Transverse colon (tissue), 4 donors: ENCODE results near the gene CRACDL. TPM values are rescaled to one million over a fixed set of nuclear protein-coding genes. Genes with fewer than 3 reads are reported as not detected.
A peak's percentile ranks its signal among the peaks of the same experiment; 100 is the strongest.

Source experiments
- DNase-seq: peaks from one replicate; pipeline ENCODE4 v3.0.0-alpha.2; 2019
- H3K27ac ChIP-seq, 4 donors: fragments of 200-600 bp; sonication (generic); 2 replicates each; pipeline ENCODE4 v1.5.1; 2016 to 2018; ENCODE audit warnings: inconsistent platforms in 4 of 4
- H3K27me3 ChIP-seq: fragments of 200-600 bp; sonication (generic); 2 replicates; pipeline ENCODE4 v1.5.1; 2017; ENCODE audit warnings: inconsistent platforms
- H3K36me3 ChIP-seq, 4 donors: fragments of 200-600 bp; sonication (generic); 2 replicates each; pipeline ENCODE4 v1.5.1; 2017 to 2019; ENCODE audit warnings: inconsistent platforms in 4 of 4
- H3K4me1 ChIP-seq, 4 donors: fragments of 200-600 bp; sonication (generic); 2 replicates each; pipeline ENCODE4 v1.5.1; 2017 to 2020; ENCODE audit warnings: inconsistent platforms in 4 of 4
- H3K4me3 ChIP-seq, 4 donors: fragments of 200-600 bp; sonication (generic); 1 replicate in 1 of 4; 2 replicates in 3 of 4; pipeline versions ENCODE4 v1.5.1 to v1.6.1; 2017 to 2019; ENCODE audit warnings: inconsistent platforms in 4 of 4
- H3K9me3 ChIP-seq, 2 donors: fragments of 200-600 bp; sonication (generic); 2 replicates each; pipeline ENCODE4 v1.5.1; 2017 to 2019; ENCODE audit warnings: inconsistent platforms in 2 of 2
- EP300 ChIP-seq: sonication (generic); formaldehyde crosslinking; IDR thresholded peaks from one replicate; pipeline ENCODE4 v1.6.1; 2017; ENCODE audit warnings: antibody characterized with exemption, low read depth
- POLR2A ChIP-seq: fragments of 450-650 bp; IDR thresholded peaks from one replicate; pipeline ENCODE4 v1.6.1; 2016; ENCODE audit warnings: antibody characterized with exemption, mild to moderate bottlenecking, moderate library complexity
- POLR2AphosphoS5 ChIP-seq, 3 donors: sonication (generic); formaldehyde crosslinking; IDR thresholded peaks; one replicate each; pipeline ENCODE4 v1.6.1; 2016; ENCODE audit warnings: antibody characterized with exemption in 3 of 3
- WGBS, 2 donors: methylation state at CpG; one replicate each; pipeline ENCODE4 v1.1.5; 2018; ENCODE audit warnings: low coverage in 1 of 2; 5-methylcytosine and 5-hydroxymethylcytosine counted together
- in situ Hi-C, 4 donors: fragments of 200-750 bp; cut with MboI; loops; one replicate each; pipeline versions ENCODE4 v1.15.0 to v1.15.1; 2017; ENCODE audit warnings: low sequenced_read_pairs in 3 of 4, low pct_ligation_motif_present in 1 of 4, low pct_unique_long_range_greater_than_20kb in 1 of 4
- intact Hi-C: fragments of 100-400 bp; cut with DNase I; formaldehyde crosslinking; loops from one replicate; pipeline ENCODE4 v1.15.1; 2023; ENCODE audit warnings: low total_unique reads
- total RNA-seq, 4 donors: library from RNA; depleted of rRNA; stranded (reverse); fragments of >200 nt; gene quantifications; one replicate each; pipeline ENCODE4 v1.1.0, GENCODE V29; 2016
- TF ChIP-seq, protein P1 (sequence below), 5 experiments: fragments of 200-600 bp in 3 of 5; fragments of 450-650 bp in 2 of 5; sonication (generic) in 3 of 5; IDR thresholded peaks; 1 replicate in 2 of 5; 2 replicates in 3 of 5; pipeline ENCODE4 v1.5.1; 2016 to 2017; ENCODE audit warnings: antibody characterized with exemption in 5 of 5, inconsistent platforms in 3 of 5, mild to moderate bottlenecking in 2 of 5, moderate library complexity in 1 of 5

The CRACDL gene
- total RNA-seq, 4 donors from 2014 or later = 15.1 to 21.3 (median 16.9) TPM

DNA sequence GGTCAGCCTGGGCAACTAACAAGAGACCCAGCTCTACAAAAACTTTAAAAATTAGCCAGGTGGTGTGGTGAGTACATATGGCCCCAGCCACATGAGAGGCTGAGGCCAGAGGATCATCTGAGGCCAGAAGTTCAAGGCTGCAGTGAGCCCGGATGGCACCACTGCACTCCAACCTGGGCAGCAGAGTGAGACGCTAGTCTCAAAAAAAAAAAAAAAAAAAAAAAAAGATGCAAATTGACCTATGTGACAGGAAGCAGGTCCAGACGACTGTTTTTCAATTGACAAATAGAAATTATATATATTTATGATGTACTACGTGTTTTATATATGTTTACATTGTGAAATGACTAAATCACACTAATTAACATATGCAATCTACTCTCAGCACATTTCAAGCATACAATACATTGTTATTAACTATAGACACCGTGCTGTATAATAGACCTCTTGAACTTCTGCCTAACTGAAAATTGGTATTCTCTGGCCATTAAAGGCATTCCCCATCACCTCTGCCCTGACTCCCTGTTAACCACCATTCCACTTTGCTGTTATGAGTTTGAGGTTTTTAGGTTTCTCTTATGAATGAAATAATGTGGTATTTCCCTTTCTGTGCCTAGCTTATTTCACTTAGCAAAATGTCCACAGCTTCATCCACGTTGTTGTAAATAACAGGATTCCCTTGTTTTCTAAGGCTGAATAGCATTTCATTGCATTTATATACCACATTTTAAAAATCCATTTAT lies 172.6 kb downstream of the CRACDL start:
- DNase-seq = no peak
- intact Hi-C loops (no loop called here), in situ Hi-C loops (no loop called here)
- Histone ChIP-seq H3K4me3 (no peak overlapping the region), H3K27ac (no peak overlapping the region), H3K4me1 (peaks cover 0 to 12% (median under 1%) of the 10 kb centered on the region in 4 donors), H3K36me3 (no peaks in the 10 kb centered on the region), H3K27me3 (no peaks in the 10 kb centered on the region), H3K9me3 (no peaks in the 10 kb centered on the region)
- TF ChIP-seq, protein P1, sequence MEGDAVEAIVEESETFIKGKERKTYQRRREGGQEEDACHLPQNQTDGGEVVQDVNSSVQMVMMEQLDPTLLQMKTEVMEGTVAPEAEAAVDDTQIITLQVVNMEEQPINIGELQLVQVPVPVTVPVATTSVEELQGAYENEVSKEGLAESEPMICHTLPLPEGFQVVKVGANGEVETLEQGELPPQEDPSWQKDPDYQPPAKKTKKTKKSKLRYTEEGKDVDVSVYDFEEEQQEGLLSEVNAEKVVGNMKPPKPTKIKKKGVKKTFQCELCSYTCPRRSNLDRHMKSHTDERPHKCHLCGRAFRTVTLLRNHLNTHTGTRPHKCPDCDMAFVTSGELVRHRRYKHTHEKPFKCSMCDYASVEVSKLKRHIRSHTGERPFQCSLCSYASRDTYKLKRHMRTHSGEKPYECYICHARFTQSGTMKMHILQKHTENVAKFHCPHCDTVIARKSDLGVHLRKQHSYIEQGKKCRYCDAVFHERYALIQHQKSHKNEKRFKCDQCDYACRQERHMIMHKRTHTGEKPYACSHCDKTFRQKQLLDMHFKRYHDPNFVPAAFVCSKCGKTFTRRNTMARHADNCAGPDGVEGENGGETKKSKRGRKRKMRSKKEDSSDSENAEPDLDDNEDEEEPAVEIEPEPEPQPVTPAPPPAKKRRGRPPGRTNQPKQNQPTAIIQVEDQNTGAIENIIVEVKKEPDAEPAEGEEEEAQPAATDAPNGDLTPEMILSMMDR (IDR thresholded peaks at IDR 0.05) = no peak
- TF ChIP-seq POLR2AphosphoS5 (IDR thresholded peaks at IDR 0.05) (no peak), POLR2A (no peak), EP300 (no peak)
- 56% methylated on average over 5 to 6 of the region's 6 CpGs for WGBS, 2 donors

DNA sequence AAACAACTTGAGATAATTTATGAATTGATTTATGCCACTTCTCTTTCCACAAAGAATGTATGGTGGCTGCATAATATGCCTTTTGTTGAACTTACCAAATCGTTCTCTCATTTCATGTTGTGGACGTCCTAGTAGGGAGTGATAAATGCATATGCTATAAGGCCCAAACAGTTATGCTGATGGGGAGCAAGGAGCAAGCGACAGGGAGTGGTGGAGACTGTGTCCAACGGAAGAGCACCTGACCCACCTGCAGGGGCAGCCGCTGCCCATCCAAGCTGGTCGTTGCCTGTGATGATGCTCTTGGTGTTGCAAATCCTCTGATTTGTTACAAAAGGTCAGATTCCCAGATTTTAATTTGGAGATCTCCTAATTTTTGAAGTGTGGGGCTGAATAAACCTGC lies 174.1 kb downstream of the CRACDL start:
- 69 to 83% methylated on average over 2 to 6 of the region's 6 CpGs for WGBS, 2 donors
- no peaks in the 10 kb centered on the region for H3K27me3 ChIP-seq
- H3K27ac ChIP-seq = peak overlapping the region in 1 of 4 donors; percentile 60
- no peaks in the 10 kb centered on the region for H3K9me3 ChIP-seq
- peaks cover 0 to 25% (median 7%) of the 10 kb centered on the region in 4 donors for H3K4me1 ChIP-seq
- no peaks in the 10 kb centered on the region for H3K36me3 ChIP-seq
- no peak for DNase-seq
- intact Hi-C loops = no loop called here
- TF ChIP-seq POLR2AphosphoS5 (IDR thresholded peaks at IDR 0.05) (no peak), POLR2A (no peak), EP300 (no peak)
- TF ChIP-seq, protein P1 (IDR thresholded peaks at IDR 0.05) = no peak
- no peak overlapping the region for H3K4me3 ChIP-seq
- in situ Hi-C loops = no loop called here

DNA sequence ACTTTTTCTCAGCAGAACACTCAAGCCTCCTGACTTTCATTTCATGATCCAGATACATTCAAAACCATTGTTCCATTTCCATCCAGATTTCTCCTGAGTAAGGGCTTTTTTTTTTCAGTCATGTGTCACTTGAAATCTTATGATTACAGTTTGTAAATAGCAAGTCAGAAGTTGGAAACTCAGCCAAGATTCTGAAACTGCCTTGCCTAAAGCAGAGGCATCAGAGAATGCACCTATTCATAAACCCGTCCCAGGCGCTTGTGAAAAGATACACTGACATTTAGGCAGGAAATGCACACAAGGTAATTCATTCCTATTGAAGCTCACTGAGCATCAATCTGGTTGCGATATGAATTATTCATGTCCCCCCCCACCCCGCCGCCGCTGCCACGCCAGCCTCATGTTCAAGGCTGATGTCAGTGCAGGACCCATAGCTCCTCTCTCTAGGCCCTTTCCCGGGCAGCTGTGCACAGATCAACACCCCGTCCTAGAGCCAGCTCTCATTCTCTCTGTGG lies 174.7 kb downstream of the CRACDL start:
- in situ Hi-C loops = no loop called here
- H3K9me3 ChIP-seq = no peaks in the 10 kb centered on the region
- H3K4me1 ChIP-seq = peaks cover 0 to 21% (median 7%) of the 10 kb centered on the region in 4 donors
- DNase-seq = no peak
- WGBS, 2 donors = 19 to 52% methylated on average over 2 to 9 of the region's 9 CpGs
- no peak for TF ChIP-seq EP300
- no peak for TF ChIP-seq POLR2AphosphoS5 (IDR thresholded peaks at IDR 0.05)
- no peak for TF ChIP-seq POLR2A
- TF ChIP-seq, protein P1 (IDR thresholded peaks at IDR 0.05) = no peak
- no peak overlapping the region for H3K4me3 ChIP-seq
- H3K27ac ChIP-seq = peak overlapping the region in 1 of 4 donors; percentile 60
- no peaks in the 10 kb centered on the region for H3K27me3 ChIP-seq
- no peaks in the 10 kb centered on the region for H3K36me3 ChIP-seq
- intact Hi-C loops = no loop called here

DNA sequence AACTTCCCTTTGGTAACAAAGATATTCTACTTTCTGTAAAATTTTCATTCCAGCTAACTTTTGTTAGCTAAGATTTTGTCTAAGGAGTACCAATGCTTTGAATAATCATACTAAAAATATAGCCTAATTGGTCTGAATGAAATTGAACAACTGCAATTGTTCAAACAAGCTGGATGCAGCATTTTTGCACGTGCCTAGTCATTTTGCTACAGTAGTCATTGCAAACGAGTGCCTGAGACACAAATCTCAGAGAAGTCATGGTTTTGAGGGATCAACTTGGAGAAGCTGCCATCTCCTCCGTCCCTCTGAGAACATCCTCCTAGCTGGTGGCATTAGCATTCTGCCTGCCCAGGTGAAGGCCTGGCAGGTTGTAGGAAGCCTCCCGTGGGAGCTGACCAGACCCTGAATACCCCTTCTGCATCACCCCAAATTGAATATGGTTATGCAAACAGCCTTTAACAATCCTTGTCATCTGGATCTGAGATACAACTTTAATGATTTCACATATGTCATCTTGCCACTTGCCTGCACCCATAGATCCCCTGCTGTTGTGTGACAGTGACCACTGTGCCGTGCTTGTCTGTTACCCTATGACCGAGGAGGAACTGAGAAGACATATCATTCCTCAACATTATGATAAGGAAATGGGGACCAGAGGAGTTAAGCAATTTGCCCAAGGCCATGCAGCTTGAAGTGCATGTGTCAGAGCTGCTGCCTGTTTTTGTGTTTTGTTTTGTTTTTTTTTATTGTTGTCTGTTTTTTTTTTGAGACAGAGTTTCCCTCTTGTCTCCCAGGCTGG lies 176.0 kb downstream of the CRACDL start:
- no peaks in the 10 kb centered on the region for H3K36me3 ChIP-seq
- WGBS, 2 donors = 60 to 70% methylated on average over 2 to 6 of the region's 6 CpGs
- in situ Hi-C loops = no loop called here
- no peak overlapping the region for H3K4me3 ChIP-seq
- no peaks in the 10 kb centered on the region for H3K27me3 ChIP-seq
- no peaks in the 10 kb centered on the region for H3K9me3 ChIP-seq
- intact Hi-C loops = no loop called here
- TF ChIP-seq EP300 (no peak), POLR2AphosphoS5 (IDR thresholded peaks at IDR 0.05) (no peak), POLR2A (no peak)
- TF ChIP-seq, protein P1 (IDR thresholded peaks at IDR 0.05) = no peak
- DNase-seq = no peak
- H3K27ac ChIP-seq = peak overlapping the region in 3 of 4 donors; percentile 7 to 60 (median 47)
- H3K4me1 ChIP-seq = peaks cover 0 to 20% (median 7%) of the 10 kb centered on the region in 4 donors
